HEK293 (cell line): ENCODE results near the gene ABHD15.

ENCODE experiments used
- IKZF3 ChIP-seq: fragments of 450-650 bp; IDR thresholded peaks from 2 replicates; pipeline ENCODE4 v1.5.0; 2018; ENCODE audit warnings: missing biosample characterization, mild to moderate bottlenecking, missing genetic modification characterization, moderate library complexity
- KLF10 ChIP-seq: fragments of 450-650 bp; IDR thresholded peaks from 2 replicates; pipeline ENCODE4 v1.5.1; 2018; ENCODE audit warnings: missing biosample characterization, mild to moderate bottlenecking, missing genetic modification characterization
- MYNN ChIP-seq: fragments of 450-650 bp; formaldehyde crosslinking; IDR thresholded peaks from 2 replicates; pipeline ENCODE4 v1.5.1; 2016; ENCODE audit warnings: missing biosample characterization, missing genetic modification characterization, borderline replicate concordance
- PBX3 ChIP-seq: sonication (generic); formaldehyde crosslinking; IDR thresholded peaks from 2 replicates; pipeline ENCODE4 v1.8.1; 2022; ENCODE audit warnings: mild to moderate bottlenecking, moderate library complexity, missing genetic modification reagents
- REST ChIP-seq: fragments of 450-650 bp; formaldehyde crosslinking; IDR thresholded peaks from 2 replicates; pipeline ENCODE4 v1.5.1; 2016; ENCODE audit warnings: missing biosample characterization, missing genetic modification characterization
- SCRT2 ChIP-seq: fragments of 450-650 bp; formaldehyde crosslinking; IDR thresholded peaks from 2 replicates; pipeline ENCODE4 v1.5.1; 2016; ENCODE audit warnings: missing biosample characterization, missing genetic modification characterization
- ZBTB7A ChIP-seq: fragments of 450-650 bp; formaldehyde crosslinking; IDR thresholded peaks from 2 replicates; pipeline ENCODE4 v1.5.1; 2016; ENCODE audit warnings: low read depth, missing biosample characterization, missing genetic modification characterization
- ZNF114 ChIP-seq: fragments of 450-650 bp; formaldehyde crosslinking; IDR thresholded peaks from 2 replicates; pipeline ENCODE4 v1.5.0; 2017; ENCODE audit warnings: missing biosample characterization, missing genetic modification characterization
- ZNF155 ChIP-seq: fragments of 450-650 bp; formaldehyde crosslinking; IDR thresholded peaks from 2 replicates; pipeline ENCODE4 v1.5.1; 2016; ENCODE audit warnings: missing biosample characterization, missing genetic modification characterization
- ZNF24 ChIP-seq: fragments of 450-650 bp; formaldehyde crosslinking; IDR thresholded peaks from 2 replicates; pipeline ENCODE4 v1.5.1; 2016; ENCODE audit warnings: missing biosample characterization, missing genetic modification characterization
- ZNF266 ChIP-seq: fragments of 450-650 bp; formaldehyde crosslinking; IDR thresholded peaks from 2 replicates; pipeline ENCODE4 v1.5.1; 2016; ENCODE audit warnings: missing biosample characterization, missing genetic modification characterization, low read depth
- ZNF280D ChIP-seq: fragments of 450-650 bp; formaldehyde crosslinking; IDR thresholded peaks from 2 replicates; pipeline ENCODE4 v1.5.1; 2016; ENCODE audit warnings: missing biosample characterization, missing genetic modification characterization
- ZNF473 ChIP-seq: fragments of 450-650 bp; formaldehyde crosslinking; IDR thresholded peaks from 2 replicates; pipeline ENCODE4 v1.5.1; 2017; ENCODE audit warnings: missing biosample characterization, missing genetic modification characterization
- ZNF48 ChIP-seq: fragments of 450-650 bp; formaldehyde crosslinking; IDR thresholded peaks from 2 replicates; pipeline ENCODE4 v1.5.1; 2016; ENCODE audit warnings: missing biosample characterization, missing genetic modification characterization
- ZNF518A ChIP-seq: fragments of 450-650 bp; formaldehyde crosslinking; conservative IDR thresholded peaks from 2 replicates; pipeline ENCODE4 v1.5.1; 2016; ENCODE audit warnings: low read depth, missing biosample characterization, missing genetic modification characterization
- ZNF530 ChIP-seq: fragments of 450-650 bp; formaldehyde crosslinking; IDR thresholded peaks from 2 replicates; pipeline ENCODE4 v1.5.1; 2016; ENCODE audit warnings: low read depth, missing biosample characterization, missing genetic modification characterization
- ZNF548 ChIP-seq: fragments of 450-650 bp; formaldehyde crosslinking; IDR thresholded peaks from 2 replicates; pipeline ENCODE4 v1.5.1; 2016; ENCODE audit warnings: missing biosample characterization, missing genetic modification characterization
- ZNF645 ChIP-seq: fragments of 450-650 bp; formaldehyde crosslinking; IDR thresholded peaks from 2 replicates; pipeline ENCODE4; 2016; ENCODE audit warnings: missing biosample characterization, missing genetic modification characterization
- ZSCAN16 ChIP-seq: fragments of 450-650 bp; formaldehyde crosslinking; IDR thresholded peaks from 2 replicates; pipeline ENCODE4 v1.5.1; 2016; ENCODE audit warnings: missing biosample characterization, missing genetic modification characterization
- ZSCAN4 ChIP-seq: fragments of 450-650 bp; formaldehyde crosslinking; IDR thresholded peaks from 2 replicates; pipeline ENCODE4 v1.5.1; 2017; ENCODE audit warnings: missing biosample characterization, missing genetic modification characterization
- ZSCAN5A ChIP-seq: fragments of 450-650 bp; formaldehyde crosslinking; IDR thresholded peaks from 2 replicates; pipeline ENCODE4 v1.5.1; 2016; ENCODE audit warnings: missing biosample characterization, missing genetic modification characterization

ABHD15 gene

GRCh38 chr17:29568331-29569244 is 1.8 kb upstream of the ABHD15 start, which contains the start of gene TP53I13 (continued):
- TF ChIP-seq ZNF645 (tag by site-specific recombination): no peak
- TF ChIP-seq REST (tag by site-specific recombination): peak; percentile 13; the same call in 1 of the 2 replicates
- no peak for TF ChIP-seq ZNF530
- TF ChIP-seq ZNF114: no peak
- TF ChIP-seq ZNF473 (tag by site-specific recombination): no peak
- TF ChIP-seq IKZF3 (tag by site-specific recombination): peak; percentile 51; the same call in 1 of the 2 replicates
- TF ChIP-seq ZSCAN16 (tag by site-specific recombination): no peak
- TF ChIP-seq MYNN (tag by site-specific recombination): peak; percentile 29; the same call in 1 of the 2 replicates
- TF ChIP-seq ZNF548 (tag by site-specific recombination): no peak
- no peak for TF ChIP-seq ZSCAN5A
- TF ChIP-seq ZBTB7A (tag by site-specific recombination): no peak
- TF ChIP-seq ZNF48 (tag by site-specific recombination): no peak
- TF ChIP-seq ZNF266 (tag by site-specific recombination): no peak
- TF ChIP-seq KLF10 (tag by site-specific recombination): no peak
- no peak for TF ChIP-seq ZSCAN4 (tag by site-specific recombination)
- 0 out of 2 replicates have a peak, but pooled peaks have one; percentile 18 for TF ChIP-seq PBX3 (CRISPR knock-in tag)
- 0 out of 2 replicates have a peak, but pooled peaks have one; percentile 15 for TF ChIP-seq ZNF24 (tag by site-specific recombination)
- peak; percentile 79 for TF ChIP-seq SCRT2 (tag by site-specific recombination)
- TF ChIP-seq ZNF155 (tag by site-specific recombination): no peak
- TF ChIP-seq ZNF280D (tag by site-specific recombination): no peak
- TF ChIP-seq ZNF518A (tag by site-specific recombination): no peak
